NCI-H82 (cell line): ENCODE data around the gene RBM26.

ENCODE experiments used
- DNase-seq: peaks from one replicate; lab custom pipeline; 2025; lab: John Stamatoyannopoulos, UW

RBM26 gene

GRCh38 chr13:79423801-79424642 is 18.0 kb upstream of the RBM26 start:
- peak; percentile 62 for DNase-seq

GRCh38 chr13:79423340-79423739 is 17.3 kb upstream of the RBM26 start:
- DNase-seq, result no peak

GRCh38 chr13:79419365-79419764 is 13.3 kb upstream of the RBM26 start:
- no peak for DNase-seq

GRCh38 chr13:79417741-79418140 is 11.7 kb upstream of the RBM26 start:
- no peak for DNase-seq

DNA sequence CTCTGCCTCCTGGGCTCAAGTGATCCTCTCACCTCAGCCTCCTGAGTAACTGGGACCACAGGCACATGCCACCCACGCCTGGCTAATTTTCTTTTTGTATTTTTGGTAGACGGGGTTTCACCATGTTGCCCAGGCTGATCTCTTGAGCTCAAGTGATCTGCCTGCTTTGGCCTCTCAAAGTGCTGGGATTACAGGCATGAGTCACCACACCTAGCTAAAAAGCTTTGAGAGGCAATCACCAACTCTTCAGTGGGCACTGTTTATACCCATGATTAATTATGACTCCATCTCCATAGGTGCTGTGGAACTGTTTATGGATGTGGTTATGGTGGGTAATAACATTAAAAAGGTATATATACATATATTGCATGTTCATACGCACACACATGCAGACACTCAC is 7.5 kb upstream of the RBM26 start:
- DNase-seq, result no peak

GRCh38 chr13:79409828-79410227 is 3.8 kb upstream of the RBM26 start:
- no peak for DNase-seq

DNA sequence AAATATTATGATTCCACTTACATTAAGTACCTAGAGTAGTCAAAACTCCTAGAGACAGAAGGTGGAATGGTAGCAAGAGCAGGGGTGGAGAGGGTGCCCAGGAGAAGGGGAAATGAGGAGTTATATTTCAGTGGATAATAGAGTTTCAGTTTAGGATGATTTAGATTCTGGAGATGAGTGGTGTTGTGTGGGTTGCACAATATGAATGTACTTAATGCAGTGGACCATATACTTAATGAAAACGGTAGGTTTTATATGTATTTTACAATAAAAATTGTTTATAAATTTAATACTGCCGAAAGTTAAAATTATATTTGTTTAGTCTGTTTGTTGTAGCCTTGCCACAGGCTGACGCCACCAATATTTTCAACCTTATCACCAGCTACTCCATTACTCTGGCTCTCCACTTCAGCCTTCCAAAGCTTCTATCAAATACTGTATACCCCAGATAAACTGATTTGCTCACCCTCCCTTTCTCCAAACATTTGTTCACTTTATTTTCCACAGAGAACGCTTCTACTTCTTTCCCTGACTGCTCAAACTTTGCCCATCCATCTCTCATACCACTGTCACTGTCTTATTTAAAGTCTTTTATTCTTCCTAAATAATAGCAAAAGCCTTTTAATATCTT is 1.4 kb upstream of the RBM26 start:
- peak; percentile 52 for DNase-seq

GRCh38 chr13:79406597-79406908 is 498 bp upstream of the RBM26 start:
- DNase-seq, result peak; percentile 89

DNA sequence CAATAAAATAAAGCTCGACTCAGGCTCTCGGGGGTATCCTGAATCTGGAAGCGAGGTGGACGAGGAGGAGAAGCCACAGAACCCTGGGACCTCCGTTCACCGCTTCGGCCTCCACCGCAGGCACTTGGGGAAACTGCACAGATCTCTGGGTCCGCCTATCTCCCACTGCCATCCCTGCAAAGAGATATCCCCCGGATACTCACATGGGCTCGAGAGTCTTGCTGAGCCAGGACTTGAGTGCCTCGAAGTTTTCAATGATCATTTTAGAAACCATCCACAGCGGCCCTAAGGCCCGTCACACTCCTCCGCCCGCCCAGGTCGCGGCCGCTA is 589 bp downstream of the RBM26 start:
- peak; percentile 74 for DNase-seq

DNA sequence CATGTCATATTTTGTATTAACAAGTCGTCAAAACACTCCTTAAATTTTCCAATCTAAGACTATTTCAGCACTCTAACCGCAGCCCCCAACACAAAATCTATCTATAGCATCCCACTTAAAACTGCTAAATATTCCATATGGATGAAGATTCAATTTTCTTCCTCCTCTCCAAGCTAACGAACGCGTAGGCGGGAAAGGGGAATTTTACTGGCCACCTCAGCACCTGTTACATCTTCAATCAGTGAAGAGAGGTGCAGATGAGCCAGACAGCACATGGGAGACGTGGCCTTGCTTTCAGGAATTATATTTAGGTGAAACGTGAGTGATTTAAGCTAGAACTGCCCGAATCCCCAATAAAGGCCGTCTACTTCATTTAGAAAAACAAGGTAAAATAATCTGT is 1.1 kb downstream of the RBM26 start:
- DNase-seq, result peak; percentile 64

DNA sequence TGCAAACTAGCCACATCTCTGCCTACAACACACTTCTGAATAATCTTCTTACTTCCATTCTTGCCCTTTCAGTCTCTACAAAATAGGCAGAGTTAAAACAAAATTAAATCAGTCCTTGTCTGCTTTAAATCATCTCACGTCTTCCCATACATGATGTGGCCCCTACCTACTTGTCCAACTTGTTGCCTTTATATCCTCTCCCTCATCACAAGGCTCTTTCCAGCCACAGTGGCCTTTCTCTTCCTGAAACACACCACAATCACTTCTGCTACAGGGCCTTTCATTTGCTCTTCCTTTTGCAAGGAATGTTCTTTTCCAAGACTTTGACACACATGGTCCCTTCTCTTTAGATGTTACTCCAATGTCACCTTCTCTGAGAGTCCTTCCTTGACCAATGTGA is 1.7 kb downstream of the RBM26 start:
- DNase-seq, result peak; percentile 39

DNA sequence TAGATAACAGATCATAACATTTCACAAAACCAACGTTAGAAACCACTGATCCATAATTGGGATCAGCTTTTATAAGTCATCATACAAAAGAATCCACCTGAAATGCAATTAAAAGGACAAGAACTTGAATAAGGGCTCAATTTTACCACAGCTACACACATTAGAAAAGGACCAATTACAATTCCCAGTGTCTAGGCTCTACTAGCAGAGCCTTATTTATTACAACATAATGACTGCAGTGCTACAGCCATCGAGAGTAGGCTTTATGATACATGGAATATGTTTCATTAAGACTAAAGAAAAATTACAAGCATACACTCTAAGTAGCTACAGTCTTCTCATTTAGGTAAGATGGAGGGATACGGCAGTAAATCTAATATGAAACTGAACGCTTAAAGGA is 2.9 kb downstream of the RBM26 start:
- DNase-seq, result no peak

GRCh38 chr13:79402679-79403078 is 3.4 kb downstream of the RBM26 start:
- no peak for DNase-seq

GRCh38 chr13:79402074-79402635 is 3.9 kb downstream of the RBM26 start:
- no peak for DNase-seq

DNA sequence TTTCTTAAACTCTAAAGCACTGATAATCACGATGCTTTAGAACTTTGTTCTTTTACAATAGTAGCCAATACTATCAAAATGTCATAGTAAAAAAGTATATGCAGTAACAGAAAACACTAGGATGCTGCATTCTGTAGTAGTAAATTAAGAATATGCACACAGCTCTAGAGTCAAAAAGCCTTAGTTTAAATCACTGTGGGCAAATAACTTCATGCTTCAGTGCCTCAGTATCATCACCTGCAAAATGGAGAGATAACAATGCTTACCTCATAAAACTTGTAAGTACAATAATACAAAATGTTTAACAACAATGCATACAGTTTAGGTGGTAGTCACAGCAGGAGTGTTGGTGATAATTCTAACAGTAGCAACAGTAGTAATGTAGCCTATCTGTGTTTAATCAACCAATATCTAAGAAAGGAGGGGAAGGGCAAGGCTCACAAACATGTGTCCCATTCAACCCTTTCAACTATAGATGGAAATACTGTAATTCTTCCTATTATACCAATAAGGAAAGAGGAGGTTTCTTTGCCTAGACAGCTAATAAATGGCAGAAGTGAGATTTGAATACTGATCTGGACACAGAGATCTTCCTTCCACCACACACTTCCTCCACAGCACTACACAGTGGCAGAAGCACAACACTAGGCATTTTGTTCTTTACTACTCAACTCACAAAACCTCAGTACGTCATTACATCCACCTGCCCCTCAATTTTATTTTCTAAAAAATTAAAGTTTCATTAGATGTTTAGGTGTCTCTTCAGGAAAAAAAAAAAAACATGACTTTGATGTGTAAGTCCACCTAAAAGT is 4.6 kb downstream of the RBM26 start:
- no peak for DNase-seq

DNA sequence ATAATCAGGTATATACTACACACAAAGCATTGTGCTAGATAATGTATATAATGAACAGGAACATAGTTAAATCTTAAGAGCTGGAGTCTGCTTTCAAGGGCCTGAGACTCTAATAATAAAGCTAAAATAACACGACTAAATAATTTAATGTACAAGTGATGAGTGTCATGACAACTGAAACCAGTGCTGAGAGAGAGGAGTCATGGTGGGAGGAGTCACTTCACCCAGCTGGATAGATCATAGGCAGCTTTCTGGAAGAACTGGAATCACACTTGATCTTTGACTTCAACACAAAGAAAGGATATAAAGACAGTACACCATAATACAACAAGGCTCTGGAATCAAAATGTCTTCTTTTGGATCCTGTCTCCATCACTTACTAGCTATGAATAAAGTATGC is 7.1 kb downstream of the RBM26 start:
- DNase-seq, result no peak

- no peak for DNase-seq
These were observed 7.9 kb downstream of the RBM26 start for GRCh38 chr13:79398127-79398526.

GRCh38 chr13:79395881-79396280 is 10.2 kb downstream of the RBM26 start:
- DNase-seq, result no peak

DNA sequence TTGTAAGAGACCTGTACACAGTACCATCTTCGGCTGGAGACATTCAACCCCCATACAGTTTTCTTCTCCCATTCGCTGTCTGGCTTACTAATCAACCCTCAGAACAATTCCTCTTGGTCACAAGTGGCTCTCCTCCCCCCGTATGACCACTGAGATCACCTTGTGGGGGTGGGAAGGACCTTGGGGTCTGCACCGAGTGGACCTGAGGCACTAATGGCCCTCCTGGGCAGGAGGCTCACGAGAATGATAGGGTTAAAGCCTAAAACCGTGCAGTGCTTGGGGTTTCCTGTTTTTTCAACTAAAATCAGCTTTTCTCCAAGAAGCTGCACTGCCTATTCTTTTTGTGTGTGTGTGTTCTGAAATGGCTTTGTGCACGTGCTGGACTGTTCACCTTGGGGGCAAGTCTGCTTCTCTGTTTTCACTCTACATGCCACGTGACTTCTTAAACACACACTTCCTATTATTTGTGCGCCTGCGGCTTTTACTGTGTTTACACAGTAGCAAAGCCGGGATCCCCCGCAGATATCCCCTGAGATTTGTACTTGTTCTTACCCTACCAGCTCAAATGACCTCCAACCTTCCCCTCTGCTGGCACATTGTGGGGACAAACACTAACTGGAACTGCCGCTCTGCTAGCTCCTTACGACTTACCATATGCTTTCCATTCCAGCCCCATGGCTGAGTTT is 12.3 kb downstream of the RBM26 start:
- DNase-seq, result peak; percentile 67

DNA sequence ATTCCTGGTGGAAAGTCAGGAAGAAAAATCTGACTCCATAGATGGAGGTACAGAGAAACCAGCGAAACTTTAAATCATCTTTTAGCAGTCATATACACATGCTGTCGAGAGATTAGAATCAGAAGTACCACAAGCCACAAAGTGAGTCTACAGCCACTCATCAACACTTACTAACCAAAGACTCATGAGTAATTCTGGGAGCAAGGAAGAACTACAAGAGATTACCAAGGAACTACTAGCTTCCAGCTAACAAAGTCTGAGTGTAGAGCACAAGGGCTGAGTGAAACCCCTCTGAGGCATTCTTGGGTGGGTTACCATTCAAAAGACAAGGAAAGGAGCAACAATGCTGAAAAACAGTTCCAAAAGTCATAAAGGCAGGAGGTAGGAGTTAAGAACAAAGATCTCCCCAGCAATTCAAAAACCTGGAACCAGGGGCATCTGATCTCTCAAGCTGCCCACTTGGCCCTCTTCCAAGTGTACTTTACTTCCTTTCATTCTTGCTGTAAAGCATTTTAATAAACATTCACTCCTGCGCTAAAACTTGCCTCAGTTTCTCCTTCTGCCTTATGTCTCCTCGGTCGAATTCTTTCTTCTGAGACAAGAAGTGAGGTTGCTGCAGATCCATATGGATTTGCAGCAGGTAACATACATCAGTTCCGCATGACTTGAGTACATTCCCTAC is 13.0 kb downstream of the RBM26 start:
- DNase-seq, result peak; percentile 70

DNA sequence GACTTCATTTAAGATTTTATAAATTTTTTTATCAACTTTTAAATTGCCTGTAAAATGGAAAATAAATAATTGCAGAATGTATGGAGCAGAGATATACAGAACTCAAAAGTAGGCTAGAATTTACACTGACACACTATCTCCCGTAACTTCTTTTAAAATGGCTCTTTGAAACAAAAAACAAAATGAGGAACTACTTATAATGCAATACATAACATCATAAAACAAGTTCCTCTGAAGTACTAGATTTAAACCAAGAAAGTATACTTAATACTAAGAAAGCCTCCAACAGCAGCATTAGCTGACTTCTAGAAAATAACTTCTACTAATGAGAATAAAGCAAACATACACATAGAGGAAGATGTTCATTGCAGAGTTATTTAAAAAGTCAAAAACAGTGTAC is 17.0 kb downstream of the RBM26 start:
- DNase-seq, result no peak

DNA sequence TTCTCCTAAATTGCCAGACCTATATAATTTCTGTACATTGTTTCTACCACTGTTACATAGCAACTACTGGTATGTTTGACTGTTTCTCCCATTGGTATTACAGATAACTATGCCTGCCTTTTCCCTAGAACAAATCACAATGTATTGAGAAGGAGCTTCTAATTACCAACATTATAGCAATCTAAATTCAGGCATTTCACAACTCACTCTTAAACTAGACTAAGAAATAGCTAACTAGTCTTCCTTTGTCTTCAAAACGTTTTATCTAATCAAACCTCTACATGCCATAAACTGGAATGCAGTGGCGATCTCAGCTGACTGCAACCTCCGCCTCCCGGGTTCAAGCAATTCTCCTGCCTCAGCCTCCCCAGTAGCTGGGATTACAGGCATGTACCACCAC is 18.2 kb downstream of the RBM26 start:
- no peak for DNase-seq
